Measurements from ENCODE around the gene ETV6.

ETV6 gene

GRCh38 chr12:11786638-11787365 lies 137.3 kb downstream of the ETV6 start:
- DNase-seq: no peak

DNA sequence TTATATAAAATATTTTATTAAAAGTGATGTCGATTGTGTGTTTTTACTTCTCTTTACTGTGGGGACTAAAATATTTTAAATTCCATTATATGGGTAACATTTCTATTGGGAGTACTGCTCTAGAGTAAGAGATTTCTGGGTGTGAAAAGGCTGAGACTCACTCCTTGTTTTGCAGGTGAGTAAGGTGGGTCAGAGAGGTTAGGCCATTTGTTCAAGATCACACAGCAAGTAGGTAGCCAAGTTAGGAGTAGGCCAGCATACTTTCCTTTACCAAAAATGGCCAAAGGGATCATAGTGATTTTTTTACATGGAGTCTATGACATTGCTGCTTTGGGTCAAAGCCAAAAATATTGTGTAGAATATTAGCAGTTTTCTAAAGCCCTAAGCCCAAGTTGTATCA lies 138.0 kb downstream of the ETV6 start:
- no peak for DNase-seq

GRCh38 chr12:11787933-11788849 lies 138.7 kb downstream of the ETV6 start:
- DNase-seq: no peak

DNA sequence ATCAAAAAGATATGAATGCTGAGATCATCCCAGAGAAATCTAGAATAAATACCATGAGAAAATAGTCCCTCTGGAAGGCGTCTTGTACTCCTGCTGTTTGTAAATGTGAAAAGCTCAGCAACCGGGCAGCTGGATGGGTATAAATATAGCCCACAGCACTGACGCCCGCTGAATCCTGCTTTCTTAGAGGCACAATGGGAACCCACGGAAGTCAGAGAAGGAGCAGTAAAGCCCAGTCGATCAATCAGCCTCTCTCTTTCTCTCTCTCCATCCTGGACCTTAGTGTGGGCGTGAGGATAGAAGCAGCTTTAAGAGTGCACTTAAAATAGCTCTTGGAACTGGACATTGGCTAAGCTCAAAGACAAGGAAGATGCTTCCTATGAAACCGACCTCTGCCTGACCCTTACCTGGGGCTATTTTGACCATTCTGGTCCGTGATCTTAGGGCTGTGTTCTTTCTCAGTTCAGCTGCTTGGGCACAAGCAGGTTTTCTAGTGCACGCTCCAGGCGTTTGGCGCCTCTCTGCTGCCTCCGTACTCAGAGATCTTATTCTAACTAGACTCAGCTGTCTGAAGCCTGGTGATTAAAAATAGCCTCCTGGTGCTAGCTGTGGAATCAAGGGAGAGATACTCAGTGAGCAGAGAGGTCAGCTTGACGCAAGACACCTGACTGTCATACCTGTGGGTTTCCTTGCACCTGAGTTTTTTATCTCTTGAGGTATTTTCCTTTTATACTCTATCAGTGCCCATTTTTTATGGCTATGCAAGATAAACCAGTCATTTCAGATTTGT lies 144.6 kb downstream of the ETV6 start:
- no peak for DNase-seq

- DNase-seq: no peak
These were observed 145.3 kb downstream of the ETV6 start for GRCh38 chr12:11794751-11795150.

- no peak for DNase-seq
These were observed 145.9 kb downstream of the ETV6 start for GRCh38 chr12:11795192-11795912.

GRCh38 chr12:11795913-11796459 lies 146.5 kb downstream of the ETV6 start:
- no peak for DNase-seq

DNA sequence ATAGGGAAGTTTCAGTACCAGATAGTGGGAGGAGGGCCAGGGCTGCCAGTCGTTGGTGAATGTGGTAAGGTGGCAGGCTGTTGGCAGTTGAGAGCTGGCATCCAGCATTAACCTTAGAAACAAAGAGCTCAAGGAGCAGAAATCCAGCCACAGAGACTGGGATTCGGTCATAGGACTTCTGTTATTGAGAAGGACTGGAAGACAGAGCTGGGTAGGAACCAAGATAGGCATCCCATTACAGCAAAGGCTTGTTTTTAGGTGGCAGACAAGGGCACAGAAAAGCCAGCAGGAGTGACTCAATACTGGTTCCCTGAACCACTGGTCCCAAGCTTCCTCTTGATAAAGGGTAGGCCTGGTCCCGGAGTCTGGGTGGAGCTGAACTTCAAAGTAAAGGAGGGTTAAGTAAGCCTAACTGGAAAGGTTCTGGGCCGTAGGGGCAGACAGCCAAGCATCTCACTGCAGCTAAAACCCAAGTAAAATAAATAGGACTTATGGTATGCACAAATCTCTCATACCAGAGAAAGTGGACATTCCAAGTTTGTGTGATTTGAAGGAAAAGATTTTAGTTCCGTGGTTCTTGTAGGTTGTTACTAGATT lies 147.9 kb downstream of the ETV6 start:
- no peak for DNase-seq

GRCh38 chr12:11798006-11798708 lies 148.7 kb downstream of the ETV6 start:
- DNase-seq: no peak

DNA sequence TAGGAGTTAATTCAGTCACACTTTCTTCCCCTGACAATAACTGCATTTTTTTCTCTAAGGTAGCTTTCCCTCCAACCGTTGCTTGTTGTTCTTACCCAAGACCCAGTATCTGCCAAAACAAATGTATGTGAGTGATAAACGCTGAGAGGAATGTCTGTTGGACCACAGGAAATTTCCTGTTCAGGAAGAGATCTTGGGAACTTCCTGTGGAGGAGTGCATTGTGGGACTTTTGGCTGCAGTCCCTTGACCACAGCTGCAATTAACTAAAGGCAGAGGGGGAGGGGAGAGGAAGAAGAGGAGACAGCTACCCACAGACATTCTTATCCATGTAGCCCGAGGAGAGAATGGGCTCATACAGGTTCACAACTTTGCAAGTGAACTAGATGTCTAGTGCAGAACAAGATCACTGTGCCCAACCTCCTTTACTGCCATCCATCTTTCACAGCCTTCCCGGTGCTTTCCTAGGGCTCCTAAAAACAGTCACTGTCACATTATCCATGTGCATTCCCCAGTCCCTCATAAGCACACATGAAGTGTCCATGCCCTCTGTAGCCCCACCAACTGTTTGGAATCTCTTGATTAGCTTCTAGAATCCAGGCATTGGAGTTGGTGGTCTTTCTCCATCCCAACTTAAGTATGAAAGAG lies 149.5 kb downstream of the ETV6 start:
- DNase-seq: no peak

DNA sequence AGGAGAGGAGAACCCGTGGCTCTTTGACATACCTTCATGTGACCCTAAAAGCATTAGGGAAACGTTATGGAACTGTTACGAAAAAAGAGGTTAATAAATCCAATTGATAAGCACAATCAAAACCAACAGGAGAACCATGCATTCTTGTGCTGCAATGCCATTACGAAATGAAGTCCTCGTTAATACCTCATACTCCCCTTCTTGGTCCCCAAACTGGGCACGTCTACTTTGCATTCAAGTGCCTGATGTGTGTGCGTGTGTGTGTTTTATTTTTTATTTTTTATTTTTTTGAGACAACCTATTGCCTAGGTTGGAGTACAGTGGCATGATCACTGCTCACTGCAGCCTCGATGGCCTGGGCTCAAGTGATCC lies 150.0 kb downstream of the ETV6 start:
- DNase-seq: no peak

DNA sequence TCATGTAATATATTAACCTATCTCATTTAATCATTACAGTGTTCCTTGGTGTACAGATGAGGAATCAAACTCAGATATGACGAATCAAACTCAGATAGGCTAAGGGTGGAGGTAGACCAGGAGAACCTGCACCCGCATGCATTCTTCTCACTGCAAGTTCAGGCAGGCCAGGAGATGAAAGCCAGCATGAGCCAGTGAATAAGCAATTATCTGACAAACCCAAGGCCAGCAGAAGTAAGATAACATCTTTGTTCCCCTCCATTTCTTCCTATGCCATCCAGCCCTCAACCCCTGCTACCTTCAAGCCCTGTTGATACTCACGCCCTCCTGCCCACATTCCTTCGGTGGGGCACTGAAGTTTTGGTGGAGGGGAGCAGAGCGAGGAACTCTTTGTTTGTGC lies 152.2 kb downstream of the ETV6 start:
- no peak for DNase-seq

DNA sequence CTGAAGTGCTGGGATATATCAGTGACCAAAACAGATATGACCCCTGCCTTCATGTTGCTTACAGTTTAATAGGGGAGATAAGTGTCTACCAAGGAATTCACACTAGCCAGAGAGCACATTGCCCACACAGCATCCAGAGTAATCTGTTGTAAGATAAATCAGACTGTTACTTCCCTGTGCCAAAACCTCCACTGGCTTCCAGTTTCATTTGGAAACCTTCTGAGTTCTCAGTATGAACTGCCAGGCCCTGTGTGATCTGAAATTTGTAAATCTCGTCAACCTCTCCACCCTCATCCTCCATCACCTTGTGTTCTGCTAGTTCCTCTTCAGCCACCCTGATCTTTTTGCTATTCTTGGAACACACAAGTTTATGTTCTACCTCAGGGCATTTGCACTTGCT lies 154.7 kb downstream of the ETV6 start:
- DNase-seq: no peak

- DNase-seq: no peak
These were observed 155.6 kb downstream of the ETV6 start for GRCh38 chr12:11805043-11805442.

DNA sequence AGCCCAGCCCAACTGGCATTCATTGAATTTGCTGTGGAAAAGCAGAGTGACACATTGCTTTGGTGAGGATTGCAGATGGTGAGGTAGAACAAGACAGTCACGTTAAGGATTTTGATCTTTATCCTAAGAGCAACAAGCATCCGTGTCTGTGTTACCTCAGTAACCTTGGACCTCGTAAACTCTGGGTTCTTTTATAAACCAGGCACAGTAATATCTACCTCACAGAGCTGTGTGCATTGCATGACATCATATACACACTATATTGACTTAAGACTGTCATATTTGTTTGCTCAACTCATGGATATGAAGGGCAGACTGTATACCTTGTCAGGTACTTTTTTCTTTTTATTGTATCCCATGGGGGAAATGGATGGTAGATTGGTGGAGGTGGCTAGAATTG lies 156.2 kb downstream of the ETV6 start:
- DNase-seq: no peak

GRCh38 chr12:11807458-11807857 lies 158.0 kb downstream of the ETV6 start:
- peak; percentile 18 for DNase-seq

GRCh38 chr12:11808931-11809330 lies 159.5 kb downstream of the ETV6 start:
- no peak for DNase-seq

DNA sequence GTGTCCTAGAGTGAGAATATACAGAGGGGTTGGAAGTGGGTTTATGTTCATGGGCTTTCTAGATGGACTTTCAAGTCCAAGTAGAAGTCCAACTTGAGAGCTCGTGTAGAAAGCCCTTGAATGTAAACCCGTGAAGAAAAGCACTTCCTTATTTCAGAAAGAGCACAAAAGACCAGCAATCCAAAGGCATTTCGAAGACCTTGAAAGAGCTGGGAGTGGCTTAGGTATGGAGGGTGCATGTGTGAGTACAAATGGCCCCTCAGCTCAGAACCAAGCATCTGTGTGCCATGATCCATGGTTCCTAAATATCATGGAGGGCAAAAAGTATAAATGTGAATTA lies 160.7 kb downstream of the ETV6 start:
- no peak for DNase-seq

- no peak for DNase-seq
These were observed 161.5 kb downstream of the ETV6 start for GRCh38 chr12:11811008-11811407.

- DNase-seq: no peak
These were observed 162.7 kb downstream of the ETV6 start for GRCh38 chr12:11812241-11812585.
